Neural progenitor cell (in vitro differentiated cells): ENCODE data around the gene GATA6.

ENCODE experiments used
- EZH2phosphoT487 ChIP-seq: fragments of 200-600 bp; sonication (generic); IDR thresholded peaks from 2 replicates; pipeline ENCODE4 v1.6.1; 2017; ENCODE audit warnings: antibody characterized with exemption
- TF ChIP-seq, protein P1 (sequence below): fragments of 200-600 bp; sonication (generic); IDR thresholded peaks from 2 replicates; pipeline ENCODE4 v1.5.1; 2017; ENCODE audit warnings: antibody characterized with exemption, mild to moderate bottlenecking

DNA sequence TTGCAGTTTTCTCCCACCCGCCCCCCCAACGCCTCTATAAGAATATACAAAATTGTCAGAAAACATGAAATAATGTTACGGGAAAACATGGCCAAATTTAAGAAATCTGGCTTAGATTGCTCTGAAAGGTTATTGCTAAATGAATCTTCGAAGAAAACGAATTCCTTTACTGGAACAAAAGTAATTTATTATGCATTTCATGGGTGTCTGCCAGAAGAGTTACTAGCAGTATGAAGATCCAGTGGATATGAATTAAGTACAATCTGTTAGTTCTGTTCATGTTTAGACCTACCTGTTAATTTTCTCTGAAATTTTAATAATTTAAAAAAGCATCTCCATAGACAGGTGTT is 21.9 kb downstream of the GATA6 start:
- TF ChIP-seq, protein P1, sequence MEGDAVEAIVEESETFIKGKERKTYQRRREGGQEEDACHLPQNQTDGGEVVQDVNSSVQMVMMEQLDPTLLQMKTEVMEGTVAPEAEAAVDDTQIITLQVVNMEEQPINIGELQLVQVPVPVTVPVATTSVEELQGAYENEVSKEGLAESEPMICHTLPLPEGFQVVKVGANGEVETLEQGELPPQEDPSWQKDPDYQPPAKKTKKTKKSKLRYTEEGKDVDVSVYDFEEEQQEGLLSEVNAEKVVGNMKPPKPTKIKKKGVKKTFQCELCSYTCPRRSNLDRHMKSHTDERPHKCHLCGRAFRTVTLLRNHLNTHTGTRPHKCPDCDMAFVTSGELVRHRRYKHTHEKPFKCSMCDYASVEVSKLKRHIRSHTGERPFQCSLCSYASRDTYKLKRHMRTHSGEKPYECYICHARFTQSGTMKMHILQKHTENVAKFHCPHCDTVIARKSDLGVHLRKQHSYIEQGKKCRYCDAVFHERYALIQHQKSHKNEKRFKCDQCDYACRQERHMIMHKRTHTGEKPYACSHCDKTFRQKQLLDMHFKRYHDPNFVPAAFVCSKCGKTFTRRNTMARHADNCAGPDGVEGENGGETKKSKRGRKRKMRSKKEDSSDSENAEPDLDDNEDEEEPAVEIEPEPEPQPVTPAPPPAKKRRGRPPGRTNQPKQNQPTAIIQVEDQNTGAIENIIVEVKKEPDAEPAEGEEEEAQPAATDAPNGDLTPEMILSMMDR: no peak
- TF ChIP-seq EZH2phosphoT487: no peak
